Right lobe of liver (tissue), 4 donors: Measurements from ENCODE around the gene EGFLAM.

Experiments
- POLR2A ChIP-seq: fragments of 450-650 bp; IDR thresholded peaks from one replicate; pipeline ENCODE4 v1.6.1; 2017; ENCODE audit warnings: antibody characterized with exemption, mild to moderate bottlenecking
- TF ChIP-seq, protein P1 (sequence below), 4 donors: fragments of 200-600 bp in 3 of 4; fragments of 450-650 bp in 1 of 4; IDR thresholded peaks; one replicate each; pipeline versions ENCODE4 v1.5.1 to v1.8.0; 2016 to 2022; ENCODE audit warnings: antibody characterized with exemption in 4 of 4, mild to moderate bottlenecking in 2 of 4
- donor health status: DM: no; HTN: no; CAD: no.
- donor health status: DM: no; HTN: no; CAD: no.
- donor health status: DM: no; HTN: yes; CAD: no.

DNA sequence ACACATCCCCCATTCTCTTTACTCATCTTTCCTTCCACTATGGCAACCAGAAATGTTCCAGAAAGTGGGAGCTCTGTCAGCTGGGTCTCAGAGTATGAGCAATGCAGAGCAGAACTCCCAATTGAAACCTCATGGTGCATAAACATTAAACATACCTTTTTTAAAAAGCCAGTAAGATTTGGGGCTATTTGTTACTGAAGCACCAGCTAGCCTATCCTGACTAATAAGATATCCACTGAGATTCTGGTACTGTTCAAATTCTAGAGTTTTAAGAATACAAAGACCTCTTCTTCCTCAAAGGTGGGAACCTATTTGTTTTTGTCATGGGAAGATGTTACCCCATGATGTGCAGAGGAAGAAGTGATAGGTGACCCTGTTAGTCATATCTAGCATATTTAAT, 46.1 kb upstream of the EGFLAM start:
- TF ChIP-seq, protein P1, sequence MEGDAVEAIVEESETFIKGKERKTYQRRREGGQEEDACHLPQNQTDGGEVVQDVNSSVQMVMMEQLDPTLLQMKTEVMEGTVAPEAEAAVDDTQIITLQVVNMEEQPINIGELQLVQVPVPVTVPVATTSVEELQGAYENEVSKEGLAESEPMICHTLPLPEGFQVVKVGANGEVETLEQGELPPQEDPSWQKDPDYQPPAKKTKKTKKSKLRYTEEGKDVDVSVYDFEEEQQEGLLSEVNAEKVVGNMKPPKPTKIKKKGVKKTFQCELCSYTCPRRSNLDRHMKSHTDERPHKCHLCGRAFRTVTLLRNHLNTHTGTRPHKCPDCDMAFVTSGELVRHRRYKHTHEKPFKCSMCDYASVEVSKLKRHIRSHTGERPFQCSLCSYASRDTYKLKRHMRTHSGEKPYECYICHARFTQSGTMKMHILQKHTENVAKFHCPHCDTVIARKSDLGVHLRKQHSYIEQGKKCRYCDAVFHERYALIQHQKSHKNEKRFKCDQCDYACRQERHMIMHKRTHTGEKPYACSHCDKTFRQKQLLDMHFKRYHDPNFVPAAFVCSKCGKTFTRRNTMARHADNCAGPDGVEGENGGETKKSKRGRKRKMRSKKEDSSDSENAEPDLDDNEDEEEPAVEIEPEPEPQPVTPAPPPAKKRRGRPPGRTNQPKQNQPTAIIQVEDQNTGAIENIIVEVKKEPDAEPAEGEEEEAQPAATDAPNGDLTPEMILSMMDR (IDR thresholded peaks at IDR 0.05), result no peak
- TF ChIP-seq POLR2A, result no peak
